Mucosa of descending colon (tissue), 3 donors: ENCODE data around the gene GNGT2. TPM values are rescaled to one million over a fixed set of nuclear protein-coding genes. Genes with fewer than 3 reads are reported as not detected.

ENCODE experiments used
- ATAC-seq: fragments of 200-7000 bp; cut with Tn5 transposase; one replicate; pipeline ENCODE4 v1.9.1; 2020; ENCODE audit warnings: mild to moderate bottlenecking, moderate library complexity
- DNase-seq, 3 donors: peaks; one replicate each; pipeline ENCODE4 v3.0.0-alpha.2; 2020
- H3K36me3 ChIP-seq: fragments of 200-600 bp; one replicate; pipeline ENCODE4 v1.8.0; 2021; ENCODE audit warnings: low read depth, mild to moderate bottlenecking
- H3K4me1 ChIP-seq: fragments of 200-600 bp; one replicate; pipeline ENCODE4 v1.8.0; 2021; ENCODE audit warnings: low read depth, mild to moderate bottlenecking
- H3K4me3 ChIP-seq: fragments of 200-600 bp; one replicate; pipeline ENCODE4 v1.8.0; 2021; ENCODE audit warnings: mild to moderate bottlenecking
- H3K9me3 ChIP-seq: fragments of 200-600 bp; one replicate; pipeline ENCODE4 v1.8.0; 2021; ENCODE audit warnings: mild to moderate bottlenecking
- intact Hi-C, 2 donors: fragments of 100-400 bp; cut with DNase I in 1 of 2; cut with micrococcal nuclease in 1 of 2; formaldehyde crosslinking; loops; one replicate each; pipeline versions ENCODE4 v1.11.0 to v1.11.1; 2022; cut with DNase I, micrococcal nuclease
- total RNA-seq, 3 donors: library from RNA; stranded (reverse); fragmentation: NEBNext Ultra II Directional in 2 of 3; extraction: Animal tissue kit (Norgen Biotek cat#: 25700) in 2 of 3; gene quantifications; one replicate each; pipeline versions ENCODE4 v1.2.1 to v1.2.4, GENCODE V29; 2021 to 2023
- TF ChIP-seq, protein P1 (sequence below): fragments of 200-600 bp; IDR thresholded peaks from one replicate; pipeline ENCODE4 v1.8.0; 2022; ENCODE audit warnings: antibody characterized with exemption, mild to moderate bottlenecking
- donor health status: DM: no; HTN: no; CAD: no; lungs with moderate emphysema.
- donor health status: DM: no; HTN: no; CAD: no.
- donor health status: DM: no; HTN: yes; CAD: no.

Gene GNGT2
- total RNA-seq, 3 donors from 2014 or later, result 0.89 to 1.7 (median 0.96) TPM

DNA sequence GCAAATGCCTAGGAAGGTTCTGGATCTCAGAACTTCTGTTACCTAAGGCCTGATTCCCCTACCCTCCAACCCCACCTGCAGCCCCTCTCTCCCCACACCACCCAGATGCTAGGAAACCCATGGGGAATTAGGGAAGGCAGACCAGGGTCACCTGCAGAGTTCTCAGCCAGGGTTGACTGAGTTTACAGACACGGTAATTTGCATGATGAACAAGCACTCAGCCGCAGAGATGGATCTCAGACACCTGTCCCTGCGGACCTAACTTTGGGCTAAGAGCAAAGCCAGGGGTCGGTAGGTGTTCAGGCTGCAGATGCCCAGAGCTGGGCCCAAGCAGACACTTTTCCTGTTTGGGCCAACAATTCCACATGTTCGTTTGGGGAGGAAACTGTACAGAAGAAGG, 3.0 kb upstream of the GNGT2 start:
- H3K9me3 ChIP-seq, result no peaks in the 10 kb centered on the region
- intact Hi-C loops, result no loop called here
- TF ChIP-seq, protein P1, sequence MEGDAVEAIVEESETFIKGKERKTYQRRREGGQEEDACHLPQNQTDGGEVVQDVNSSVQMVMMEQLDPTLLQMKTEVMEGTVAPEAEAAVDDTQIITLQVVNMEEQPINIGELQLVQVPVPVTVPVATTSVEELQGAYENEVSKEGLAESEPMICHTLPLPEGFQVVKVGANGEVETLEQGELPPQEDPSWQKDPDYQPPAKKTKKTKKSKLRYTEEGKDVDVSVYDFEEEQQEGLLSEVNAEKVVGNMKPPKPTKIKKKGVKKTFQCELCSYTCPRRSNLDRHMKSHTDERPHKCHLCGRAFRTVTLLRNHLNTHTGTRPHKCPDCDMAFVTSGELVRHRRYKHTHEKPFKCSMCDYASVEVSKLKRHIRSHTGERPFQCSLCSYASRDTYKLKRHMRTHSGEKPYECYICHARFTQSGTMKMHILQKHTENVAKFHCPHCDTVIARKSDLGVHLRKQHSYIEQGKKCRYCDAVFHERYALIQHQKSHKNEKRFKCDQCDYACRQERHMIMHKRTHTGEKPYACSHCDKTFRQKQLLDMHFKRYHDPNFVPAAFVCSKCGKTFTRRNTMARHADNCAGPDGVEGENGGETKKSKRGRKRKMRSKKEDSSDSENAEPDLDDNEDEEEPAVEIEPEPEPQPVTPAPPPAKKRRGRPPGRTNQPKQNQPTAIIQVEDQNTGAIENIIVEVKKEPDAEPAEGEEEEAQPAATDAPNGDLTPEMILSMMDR, result no peak
- H3K4me1 ChIP-seq, result peaks cover 7% of the 10 kb centered on the region
- no peak overlapping the region for H3K4me3 ChIP-seq
- ATAC-seq (no peak), DNase-seq (no peak)
- H3K36me3 ChIP-seq, result no peaks in the 10 kb centered on the region

GRCh38 chr17:49209061-49209571, 1.3 kb downstream of the GNGT2 start:
- Histone ChIP-seq H3K9me3 (no peaks in the 10 kb centered on the region), H3K4me1 (no peaks in the 10 kb centered on the region), H3K4me3 (no peak overlapping the region), H3K36me3 (no peaks in the 10 kb centered on the region)
- DNase-seq (no peak), ATAC-seq (no peak)
- intact Hi-C loops, result no loop called here
- TF ChIP-seq, protein P1, result no peak

DNA sequence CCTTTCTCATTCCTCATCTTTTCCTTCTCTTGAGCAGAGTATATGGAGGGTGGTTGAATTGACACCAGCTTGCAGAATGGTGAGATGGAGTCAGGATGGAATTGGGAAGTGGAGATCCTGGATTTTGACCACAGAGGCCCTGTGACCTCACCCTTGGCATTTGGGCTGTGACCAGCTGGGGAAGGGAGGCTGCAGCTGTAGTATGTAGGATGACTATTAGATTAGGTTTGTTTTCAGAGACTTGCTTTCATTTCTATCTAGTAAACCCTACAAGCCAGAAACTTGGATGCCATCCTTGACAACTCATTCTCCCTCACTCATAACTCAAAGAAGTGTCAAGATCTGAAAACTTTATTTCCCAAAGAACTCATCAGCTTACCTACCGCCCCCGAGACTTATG, 5.9 kb downstream of the GNGT2 start:
- ATAC-seq (no peak), DNase-seq (no peak)
- Histone ChIP-seq H3K4me1 (no peaks in the 10 kb centered on the region), H3K4me3 (no peak overlapping the region), H3K9me3 (no peaks in the 10 kb centered on the region), H3K36me3 (no peaks in the 10 kb centered on the region)
- intact Hi-C loops, result no loop called here
- TF ChIP-seq, protein P1, result no peak

- no peaks in the 10 kb centered on the region for H3K36me3 ChIP-seq
- DNase-seq (no peak), ATAC-seq (no peak)
- H3K4me3 ChIP-seq, result no peak overlapping the region
- H3K4me1 ChIP-seq, result no peaks in the 10 kb centered on the region
- no peaks in the 10 kb centered on the region for H3K9me3 ChIP-seq
- intact Hi-C loops, result no loop called here
- TF ChIP-seq, protein P1, result no peak
These were observed 6.6 kb downstream of the GNGT2 start for GRCh38 chr17:49203796-49204195.

DNA sequence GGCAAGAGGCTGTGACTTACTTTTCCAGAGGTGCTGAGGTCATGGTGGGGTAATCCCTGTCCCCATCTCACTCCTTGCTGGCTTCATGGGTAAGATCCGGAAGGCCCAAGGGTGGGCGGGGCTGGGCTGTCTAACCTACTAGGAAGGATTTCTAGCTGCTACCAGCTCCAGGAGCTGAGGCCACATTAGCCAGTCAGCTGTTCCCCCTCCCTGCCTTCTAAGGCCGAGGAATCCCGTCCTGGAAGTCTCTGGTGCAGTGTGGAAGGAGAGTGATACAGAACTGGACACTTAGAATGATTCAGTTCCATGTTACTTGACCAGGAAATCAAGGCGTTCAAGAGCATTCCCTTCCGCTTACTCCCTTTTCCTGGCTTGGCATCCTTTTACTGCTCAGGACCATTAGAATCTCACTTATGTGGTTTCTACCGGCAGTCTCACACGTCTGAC, 8.9 kb downstream of the GNGT2 start:
- H3K36me3 ChIP-seq, result no peaks in the 10 kb centered on the region
- DNase-seq (no peak), ATAC-seq (no peak)
- H3K9me3 ChIP-seq, result no peaks in the 10 kb centered on the region
- TF ChIP-seq, protein P1, result no peak
- no peaks in the 10 kb centered on the region for H3K4me1 ChIP-seq
- intact Hi-C loops, result no loop called here
- no peak overlapping the region for H3K4me3 ChIP-seq
